ENCODE results near the gene TMEM114.
"Not testable (repeated sequence)": the region's sequence is repeated elsewhere in the genome, so short reads cannot be mapped to it uniquely, and the experiment has no call there.

Gene TMEM114

DNA sequence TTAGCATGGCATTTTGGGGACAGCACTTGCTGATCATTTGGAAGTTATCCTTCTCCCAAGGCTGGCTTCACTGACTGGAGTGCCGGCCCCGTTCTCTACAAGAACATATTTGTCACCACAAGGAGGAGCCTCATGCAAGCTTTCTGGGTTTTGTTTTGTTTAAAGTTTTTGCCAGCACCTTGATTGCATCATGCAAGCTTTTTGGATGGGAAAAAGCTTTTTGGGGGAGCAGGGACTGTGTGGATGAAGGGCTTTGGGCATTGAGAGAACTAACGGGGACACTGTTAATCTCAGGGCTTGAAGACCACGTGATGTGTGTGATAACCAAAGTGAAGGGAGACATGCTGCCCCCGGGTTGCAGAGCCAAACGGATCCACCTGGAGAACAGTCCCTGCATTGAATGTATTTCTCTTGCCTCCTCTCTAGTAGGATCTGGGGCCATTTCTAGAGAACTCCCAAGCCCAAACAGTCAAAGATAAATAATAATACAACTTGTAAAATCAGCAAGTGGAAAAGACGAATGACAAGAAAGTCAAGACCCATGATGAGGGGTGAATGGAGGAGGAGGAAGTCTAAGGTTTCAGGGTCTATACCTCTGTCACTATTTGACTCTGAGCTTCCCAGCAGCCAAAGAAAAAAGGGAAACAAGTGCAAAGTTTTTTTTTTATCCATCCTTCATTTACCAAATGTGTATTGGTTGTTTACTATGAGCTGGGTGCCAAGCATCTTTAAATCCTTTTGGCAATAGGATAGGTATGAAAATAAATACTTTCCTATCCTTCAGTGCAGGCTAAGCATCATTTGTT lies 17.2 kb downstream of the TMEM114 start:
- no peak for DNase-seq

DNA sequence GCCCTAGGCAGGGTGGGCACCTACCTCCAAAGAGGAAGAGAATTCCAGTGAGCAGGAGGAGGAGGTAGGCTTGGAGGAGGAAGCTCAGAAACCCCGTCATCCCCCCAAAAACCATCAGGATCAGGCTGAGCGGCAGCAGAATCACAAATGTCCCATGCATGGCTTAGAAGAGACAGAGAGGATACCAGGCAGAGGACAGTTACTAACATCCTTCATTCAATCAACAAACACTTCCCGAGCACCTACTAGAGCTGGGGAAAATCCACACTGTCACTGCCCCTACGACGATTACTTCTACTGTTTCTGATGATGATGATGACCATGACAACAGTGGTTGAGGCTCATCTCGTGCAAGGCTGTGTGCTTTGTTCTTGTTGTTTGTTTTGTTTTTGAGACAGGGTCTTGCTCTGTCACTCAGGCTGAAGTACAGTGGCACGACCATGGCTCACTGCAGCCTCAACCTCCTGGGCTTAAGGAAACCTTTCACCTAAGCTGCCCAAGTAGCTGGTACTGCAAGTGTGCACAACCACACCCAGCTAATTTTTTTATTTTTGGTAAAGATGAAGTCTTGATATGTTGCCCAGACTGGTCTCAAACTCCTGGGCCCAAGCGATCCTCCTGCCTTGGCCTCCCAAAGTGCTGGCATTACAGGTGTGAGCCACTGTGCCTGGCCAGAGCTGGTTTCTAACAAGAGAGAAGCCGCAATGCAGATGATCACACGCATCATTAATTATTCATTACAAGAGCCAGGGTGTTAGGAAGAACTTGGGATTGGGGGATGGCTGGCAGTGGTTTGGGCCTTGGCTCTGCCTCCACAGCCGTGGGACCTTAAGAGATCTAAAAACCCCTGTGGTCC lies 18.0 kb downstream of the TMEM114 start:
- DNase-seq, result no peak

GRCh38 chr16:8571061-8571596 lies 19.2 kb downstream of the TMEM114 start:
- DNase-seq, result no peak

DNA sequence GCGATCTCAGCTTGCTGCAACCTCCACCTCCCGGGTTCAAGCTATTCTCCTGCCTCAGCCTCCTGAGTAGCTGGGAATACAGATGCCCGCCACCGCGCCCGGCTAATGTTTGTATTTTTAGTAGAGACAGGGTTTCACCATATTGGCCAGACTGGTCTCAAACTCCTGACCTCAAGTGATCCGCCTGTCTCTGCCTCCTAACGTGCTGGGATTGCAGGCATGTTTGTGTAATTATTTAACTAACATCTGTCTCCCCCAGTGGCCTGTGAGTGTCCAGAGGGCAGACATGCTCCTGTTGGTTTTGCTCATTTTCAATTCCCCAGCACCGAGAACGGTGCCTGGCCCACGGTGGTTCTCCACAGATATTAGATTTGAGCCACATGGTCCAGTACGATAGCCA lies 19.9 kb downstream of the TMEM114 start:
- not testable (repeated sequence) for DNase-seq

- DNase-seq, result no peak
Observed at GRCh38 chr16:8569650-8570346, 20.5 kb downstream of the TMEM114 start.

DNA sequence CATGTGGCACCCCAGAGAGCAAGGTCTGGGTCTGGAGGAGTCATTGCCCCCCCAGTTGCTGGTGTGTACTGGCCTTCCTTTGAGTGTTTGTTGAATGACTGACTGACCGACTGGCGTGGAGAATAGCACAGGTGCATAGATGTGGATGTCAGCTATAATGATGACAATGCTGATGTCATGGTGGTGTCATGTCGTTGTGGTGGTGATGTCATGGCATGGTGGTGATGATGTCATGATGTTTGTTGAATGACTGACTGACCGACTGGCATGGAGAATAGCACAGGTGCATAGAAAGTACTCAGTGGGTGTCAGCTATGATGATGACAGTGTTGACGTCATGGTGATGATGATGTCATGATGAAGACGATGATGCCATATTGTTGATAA lies 22.1 kb downstream of the TMEM114 start:
- DNase-seq, result no peak

GRCh38 chr16:8567355-8568230 lies 22.7 kb downstream of the TMEM114 start:
- peak; percentile 11 for DNase-seq

GRCh38 chr16:8565498-8565897 lies 24.8 kb downstream of the TMEM114 start:
- DNase-seq, result no peak

DNA sequence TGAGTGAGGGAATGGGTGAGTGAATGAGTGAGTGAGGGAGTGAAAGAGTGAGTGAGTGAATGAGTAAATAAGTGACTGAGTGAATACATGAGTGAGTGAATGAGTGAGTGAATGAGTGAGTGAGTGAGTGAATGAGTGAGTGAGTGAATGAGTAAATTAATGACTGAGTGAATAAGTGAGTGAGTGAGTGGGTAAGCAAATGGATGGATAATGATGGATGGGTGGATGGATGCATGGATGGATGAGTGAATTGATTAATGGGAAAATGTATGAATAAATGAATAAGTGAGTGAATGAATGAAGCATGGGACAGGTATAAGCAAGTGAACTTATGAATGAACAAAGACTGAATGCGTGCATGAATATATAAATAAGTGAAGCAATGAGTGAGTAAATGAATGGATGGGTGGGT lies 25.4 kb downstream of the TMEM114 start:
- DNase-seq, result no peak

- not testable (repeated sequence) for DNase-seq
Observed at GRCh38 chr16:8563944-8564540, 26.3 kb downstream of the TMEM114 start.

- DNase-seq, result no peak
Observed at GRCh38 chr16:8561496-8561895, 28.8 kb downstream of the TMEM114 start.

GRCh38 chr16:8555400-8555799 lies 34.9 kb downstream of the TMEM114 start:
- DNase-seq, result no peak

GRCh38 chr16:8554881-8555280 lies 35.4 kb downstream of the TMEM114 start:
- no peak for DNase-seq

DNA sequence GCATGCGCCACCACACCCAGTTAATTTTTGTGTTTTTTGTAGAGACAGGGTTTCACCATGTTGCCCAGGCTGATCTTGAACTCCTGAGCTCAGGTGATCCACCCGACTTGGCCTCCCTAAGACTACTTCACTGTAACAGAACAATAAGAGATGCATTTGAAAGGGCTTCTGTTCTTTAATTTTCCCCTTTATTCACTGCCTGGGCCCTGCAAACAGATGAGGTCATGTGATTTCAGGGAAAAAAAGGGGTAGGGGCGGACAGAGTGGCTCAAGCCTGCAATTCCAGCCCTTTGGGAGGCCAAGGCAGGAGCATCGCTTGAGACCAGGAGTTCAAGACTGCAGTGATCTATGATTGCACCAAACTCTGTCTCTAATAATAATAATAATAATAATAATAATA lies 36.3 kb downstream of the TMEM114 start:
- no peak for DNase-seq

- no peak for DNase-seq
Observed at GRCh38 chr16:8552487-8553221, 37.7 kb downstream of the TMEM114 start.

GRCh38 chr16:8551388-8552332 lies 38.7 kb downstream of the TMEM114 start:
- no peak for DNase-seq

- DNase-seq, result no peak
Observed at GRCh38 chr16:8550728-8551387, 39.5 kb downstream of the TMEM114 start.

DNA sequence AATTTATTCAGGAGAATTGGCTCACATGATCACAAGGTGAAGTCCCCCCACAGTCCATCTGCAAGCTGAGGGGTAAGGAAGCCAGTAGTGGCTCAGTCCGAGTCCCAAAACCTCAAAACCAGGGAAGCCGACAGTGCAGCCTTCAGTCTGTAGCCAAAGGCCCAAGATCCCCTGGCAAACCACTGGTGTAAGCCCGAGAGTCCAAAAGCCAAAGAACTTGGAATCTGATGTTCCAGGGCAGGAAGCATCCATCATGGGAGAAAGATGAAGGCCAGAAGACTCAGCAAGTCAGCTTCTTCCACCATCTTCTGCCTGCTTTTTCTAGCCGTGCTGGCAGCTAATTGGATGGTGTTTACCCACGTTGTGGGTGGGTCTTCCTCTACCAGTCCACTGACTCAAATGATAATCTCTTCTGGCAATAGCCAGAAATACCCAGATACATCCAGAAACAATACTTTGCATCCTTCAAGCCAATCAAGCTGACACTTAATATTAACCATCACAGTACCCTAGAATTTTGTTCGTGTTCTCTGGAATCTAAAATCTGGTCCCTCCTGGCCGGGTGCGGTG lies 40.4 kb downstream of the TMEM114 start:
- DNase-seq, result no peak

GRCh38 chr16:8548166-8548565 lies 42.1 kb downstream of the TMEM114 start:
- no peak for DNase-seq
